GM18519 (cell line): ENCODE measurements around the gene KRT86.
"Not testable (repeated sequence)": the region's sequence is repeated elsewhere in the genome, so short reads cannot be mapped to it uniquely, and the experiment has no call there.

Source experiments
- ATAC-seq: cut with Tn5 transposase; IDR thresholded peaks from one replicate; pipeline ENCODE4 v1.9.1; 2021; ENCODE audit warnings: mild to moderate bottlenecking, moderate library complexity; ENCODE audit not compliant: unreplicated experiment, low FRiP score

KRT86 gene

DNA sequence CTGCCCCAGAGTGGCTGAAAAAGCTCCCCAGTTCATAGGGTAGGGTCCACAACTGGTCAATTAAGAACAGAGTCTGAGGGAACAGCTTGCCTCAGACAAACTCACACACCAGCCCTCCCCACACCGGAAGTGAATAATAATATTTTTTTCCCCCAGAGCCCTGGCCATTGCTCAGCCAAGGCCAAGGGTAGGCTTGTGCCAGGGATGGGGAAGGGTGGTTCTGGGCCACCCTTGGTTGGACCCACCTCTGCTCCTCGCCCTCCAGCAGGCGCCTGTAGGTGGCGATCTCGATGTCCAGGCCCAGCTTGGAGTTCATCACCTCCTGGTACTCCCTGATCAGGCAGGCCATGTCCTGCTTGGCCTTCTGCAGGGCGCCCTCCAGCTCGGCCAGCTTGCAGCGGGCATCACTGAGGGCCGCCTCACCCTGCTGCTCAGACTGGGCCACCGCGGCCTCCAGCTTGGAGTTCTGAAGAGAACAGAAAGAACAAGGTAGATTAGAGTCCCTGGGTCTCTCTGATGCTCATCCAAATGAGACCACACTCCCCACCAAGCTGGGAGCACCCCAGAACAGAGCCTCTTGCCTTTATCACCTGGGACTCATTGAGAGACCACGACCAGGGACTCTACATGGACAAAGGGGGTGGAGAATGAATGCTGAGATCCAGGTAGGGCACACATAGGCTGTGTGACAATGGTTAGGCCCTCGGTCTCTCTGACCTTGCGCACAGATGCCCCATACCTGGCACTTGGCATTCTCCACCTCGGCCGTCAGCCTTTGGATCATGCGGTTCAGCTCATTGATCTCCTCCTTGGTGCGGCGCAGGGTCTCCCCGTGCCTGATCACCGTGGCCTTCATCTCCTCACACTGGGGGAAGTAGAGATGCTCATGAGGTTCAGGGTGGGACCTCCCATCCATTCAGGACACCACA, 12.7 kb downstream of the KRT86 start:
- ATAC-seq: not testable (repeated sequence)

DNA sequence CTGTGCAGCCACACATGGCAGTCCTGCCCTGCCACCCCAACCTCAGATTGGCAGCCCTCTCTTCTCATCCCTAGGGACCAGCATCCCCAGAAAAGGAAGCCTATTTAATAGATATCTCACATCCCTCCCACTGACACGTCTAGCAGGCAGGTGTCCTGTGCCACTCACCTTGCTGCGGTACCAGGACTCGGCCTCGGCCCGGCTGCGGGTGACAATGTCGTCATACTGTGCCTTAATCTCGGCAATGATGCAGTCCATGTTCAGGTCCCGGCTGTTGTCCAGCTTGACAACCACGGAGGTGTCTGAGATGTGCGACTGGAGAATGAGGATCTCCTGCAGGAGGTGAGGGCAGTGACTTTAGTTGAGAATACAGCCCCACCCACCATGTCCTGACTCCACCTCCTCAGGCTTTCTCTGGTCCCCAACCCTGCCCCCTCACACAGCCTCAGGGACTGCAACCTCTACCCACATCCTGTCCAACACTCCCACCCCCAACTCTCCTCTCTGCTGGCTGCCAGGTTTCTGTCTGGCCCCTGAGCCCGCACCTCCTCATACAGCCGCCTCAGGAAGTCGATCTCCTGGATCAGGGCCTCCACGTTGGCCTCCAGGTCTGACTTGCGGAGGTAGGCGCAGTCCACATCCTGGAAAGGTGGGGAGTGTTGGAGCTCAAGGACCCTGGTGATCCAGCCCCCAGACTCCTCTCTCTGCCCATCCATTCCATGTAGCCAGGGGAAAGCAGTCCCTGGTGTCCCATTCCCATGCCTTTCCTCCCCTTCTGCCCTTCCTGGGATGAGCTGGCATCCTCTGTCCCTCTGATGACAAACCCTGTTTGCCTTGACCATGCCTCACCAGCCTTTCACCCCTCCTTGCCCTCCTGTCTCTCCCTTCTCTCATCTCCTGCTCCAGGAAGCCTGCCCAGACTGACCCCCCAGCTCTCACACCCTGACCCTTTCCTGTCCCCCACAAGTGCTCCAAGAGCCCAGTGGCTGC, 13.7 kb downstream of the KRT86 start:
- ATAC-seq: peak; percentile 61

DNA sequence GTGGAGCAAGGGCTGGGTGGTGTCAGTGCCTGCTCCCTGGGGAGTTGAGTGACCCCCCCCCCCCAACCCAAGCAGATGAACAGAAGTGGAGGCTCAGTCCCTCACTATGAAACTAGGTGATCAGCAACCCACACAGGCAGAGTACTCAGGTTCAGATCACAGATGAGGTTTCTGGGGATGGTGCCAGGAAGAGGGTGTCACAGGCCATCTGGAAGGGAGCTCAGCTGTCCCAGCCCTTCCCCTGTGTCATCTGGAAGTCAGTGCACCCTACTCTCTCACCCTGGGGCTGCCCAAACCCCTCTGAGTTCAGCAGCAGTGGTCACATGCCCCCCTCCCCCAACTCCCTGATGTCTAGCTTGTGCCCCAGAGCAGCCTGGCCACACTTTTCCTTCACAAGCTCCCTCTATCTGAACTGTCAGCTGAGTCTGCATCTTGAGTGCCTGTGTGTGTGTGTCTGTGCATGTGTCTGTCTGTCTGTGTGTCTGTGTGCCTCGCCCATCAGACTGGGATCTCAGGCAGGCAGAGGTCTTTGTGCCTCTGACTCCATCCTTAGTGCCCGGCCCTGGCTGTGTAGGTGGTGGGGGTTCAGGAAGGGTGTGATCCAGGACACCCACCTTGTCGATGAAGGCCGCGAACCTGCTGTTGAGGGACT, 16.2 kb downstream of the KRT86 start:
- not testable (repeated sequence) for ATAC-seq

DNA sequence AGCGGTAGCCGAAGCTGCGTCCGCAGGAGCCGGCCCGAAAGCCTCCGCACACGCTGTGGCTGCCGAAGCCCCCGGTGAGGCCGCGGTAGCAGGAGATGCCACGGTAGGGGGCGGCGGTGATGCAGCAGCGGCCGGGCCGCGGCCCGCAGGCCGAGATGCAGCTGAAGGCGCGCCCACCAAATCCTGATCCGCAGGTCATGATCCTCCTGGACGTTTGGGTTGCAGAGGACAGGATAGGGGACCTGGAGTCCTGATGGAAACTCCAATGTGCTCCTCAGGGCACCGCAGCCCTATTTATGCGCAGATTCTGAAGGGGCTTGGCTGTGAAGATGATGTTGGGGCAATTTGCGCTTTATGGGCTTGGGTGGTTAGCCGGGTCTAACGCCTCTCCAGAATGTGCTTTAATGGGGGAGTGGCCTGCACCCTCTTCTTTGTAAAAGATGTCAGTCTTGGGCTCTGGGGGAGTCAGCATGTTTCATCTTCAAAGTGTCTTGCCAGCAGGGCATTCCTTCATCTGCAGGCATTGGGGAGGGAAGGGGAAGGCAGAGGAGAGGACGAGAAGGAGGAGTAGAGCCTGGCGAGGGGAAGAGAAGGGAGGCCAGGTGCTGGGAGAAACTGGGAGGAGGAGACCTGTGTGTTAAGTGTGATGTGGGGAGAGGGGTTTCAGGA, 17.0 kb downstream of the KRT86 start, which contains the start of gene KRT81:
Gene KRT81, minus strand, starts transcription at position 268 of the 669 bp plus-strand sequence. Its CDS starts 69 bp downstream, at position 199.
- ATAC-seq: no peak

DNA sequence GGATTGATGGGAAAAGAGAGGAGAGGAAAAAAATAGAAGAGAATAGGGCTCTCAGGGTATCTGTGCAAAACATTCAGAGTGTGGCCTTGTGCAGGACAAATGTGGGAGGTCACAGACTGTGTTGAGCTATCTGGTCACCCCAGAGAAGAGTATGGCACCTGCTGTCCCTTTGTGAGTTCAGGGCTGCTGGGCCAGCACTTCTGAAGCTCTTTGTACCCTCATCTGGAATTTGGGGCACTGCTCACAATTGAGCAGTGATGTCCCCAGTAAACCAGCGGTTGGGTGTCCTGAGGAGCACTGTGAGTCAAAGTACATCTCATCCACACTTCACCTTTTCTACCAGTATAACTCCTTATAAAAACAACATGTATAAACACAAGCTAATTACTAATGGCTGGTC, 19.5 kb downstream of the KRT86 start:
- no peak for ATAC-seq

DNA sequence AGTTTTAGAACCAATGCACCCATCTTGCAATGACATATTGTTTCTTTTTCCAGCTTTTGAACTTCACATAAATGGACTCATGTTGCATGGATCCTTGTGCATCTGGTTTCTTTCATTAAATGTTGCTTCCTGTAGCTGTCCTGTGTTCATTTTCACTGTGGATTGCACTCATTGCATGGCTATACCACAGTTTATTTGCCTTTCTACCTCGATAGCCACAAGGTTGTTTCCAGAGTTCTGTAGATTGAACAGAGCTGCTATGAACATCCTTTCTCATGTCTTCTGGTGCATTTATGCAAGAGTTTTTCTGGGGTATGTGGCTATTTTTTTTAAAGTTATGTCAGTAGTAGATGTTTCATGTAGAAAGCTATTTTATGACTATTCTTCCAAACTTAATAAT, 20.4 kb downstream of the KRT86 start:
- no peak for ATAC-seq

DNA sequence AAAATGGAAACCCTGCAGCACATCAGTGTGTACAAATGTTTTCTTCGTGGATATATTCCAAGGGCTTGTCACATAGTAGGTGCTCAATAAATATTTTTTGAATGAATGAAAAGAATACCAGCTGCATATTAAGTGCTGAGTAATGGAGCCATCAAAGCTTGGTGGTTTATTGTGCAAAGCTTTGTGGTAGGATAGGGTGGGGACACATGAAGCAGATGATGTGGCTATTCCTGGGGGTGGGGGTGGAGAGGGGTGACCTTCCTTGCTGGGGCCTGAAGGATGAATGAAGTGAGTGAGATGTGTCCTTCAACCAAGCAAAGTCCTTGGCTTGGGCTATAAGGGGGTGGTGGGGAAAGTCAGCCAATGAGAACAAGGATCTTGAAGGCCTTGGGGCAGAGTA, 21.2 kb downstream of the KRT86 start:
- ATAC-seq: no peak

DNA sequence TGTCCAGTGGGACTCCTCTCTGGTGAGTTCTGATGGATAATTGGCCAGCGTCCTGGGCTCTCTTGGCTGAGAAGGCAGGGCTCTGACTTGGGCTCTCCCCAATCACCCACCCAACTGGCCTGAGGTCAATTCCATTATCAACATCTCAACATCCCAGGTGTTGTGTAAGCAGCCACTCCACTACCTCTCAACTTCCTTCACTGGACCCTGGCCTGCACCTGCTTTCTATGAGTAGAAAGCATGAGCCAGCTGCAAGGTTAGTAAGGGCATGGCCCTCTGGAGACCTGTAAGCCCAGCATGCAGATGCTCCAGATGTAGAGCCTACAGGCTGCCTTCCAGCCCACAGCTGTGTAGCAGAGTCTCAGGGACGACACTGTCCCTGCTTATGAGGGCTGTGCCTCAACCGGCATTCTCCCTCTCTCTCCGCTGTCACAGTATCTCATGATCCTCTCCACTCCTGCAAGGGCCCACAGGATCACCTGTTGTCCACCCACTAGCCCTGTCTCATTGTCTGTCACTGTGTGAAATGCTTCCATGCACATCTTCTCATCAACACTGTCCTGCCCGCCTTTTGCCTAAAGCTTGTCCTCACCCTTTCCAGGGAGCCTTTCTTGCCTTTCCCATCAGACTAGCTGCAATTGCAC, 22.2 kb downstream of the KRT86 start:
- no peak for ATAC-seq

DNA sequence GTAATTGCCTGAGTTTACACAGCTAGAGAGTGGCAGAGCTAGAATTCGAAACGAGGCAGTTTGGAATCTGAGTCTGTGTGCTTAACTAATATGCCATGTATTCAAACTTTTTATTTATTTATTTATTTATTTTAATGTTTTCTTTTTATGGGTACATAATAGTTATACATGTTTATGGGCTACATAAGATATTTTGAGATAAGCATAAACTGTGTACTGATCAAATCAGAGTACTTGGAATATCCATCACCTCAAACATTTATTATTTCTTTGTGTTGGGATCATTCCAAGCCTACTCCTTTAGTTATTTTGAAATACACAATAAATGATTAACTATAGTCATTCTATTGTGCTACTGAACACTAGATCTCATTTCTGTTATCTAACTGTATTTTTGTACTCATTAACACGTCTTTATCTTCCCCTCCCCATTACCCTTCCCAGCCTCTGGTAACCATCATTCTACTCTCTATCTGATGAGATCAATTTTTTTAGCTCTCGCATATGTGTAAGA, 24.3 kb downstream of the KRT86 start:
- ATAC-seq: no peak

DNA sequence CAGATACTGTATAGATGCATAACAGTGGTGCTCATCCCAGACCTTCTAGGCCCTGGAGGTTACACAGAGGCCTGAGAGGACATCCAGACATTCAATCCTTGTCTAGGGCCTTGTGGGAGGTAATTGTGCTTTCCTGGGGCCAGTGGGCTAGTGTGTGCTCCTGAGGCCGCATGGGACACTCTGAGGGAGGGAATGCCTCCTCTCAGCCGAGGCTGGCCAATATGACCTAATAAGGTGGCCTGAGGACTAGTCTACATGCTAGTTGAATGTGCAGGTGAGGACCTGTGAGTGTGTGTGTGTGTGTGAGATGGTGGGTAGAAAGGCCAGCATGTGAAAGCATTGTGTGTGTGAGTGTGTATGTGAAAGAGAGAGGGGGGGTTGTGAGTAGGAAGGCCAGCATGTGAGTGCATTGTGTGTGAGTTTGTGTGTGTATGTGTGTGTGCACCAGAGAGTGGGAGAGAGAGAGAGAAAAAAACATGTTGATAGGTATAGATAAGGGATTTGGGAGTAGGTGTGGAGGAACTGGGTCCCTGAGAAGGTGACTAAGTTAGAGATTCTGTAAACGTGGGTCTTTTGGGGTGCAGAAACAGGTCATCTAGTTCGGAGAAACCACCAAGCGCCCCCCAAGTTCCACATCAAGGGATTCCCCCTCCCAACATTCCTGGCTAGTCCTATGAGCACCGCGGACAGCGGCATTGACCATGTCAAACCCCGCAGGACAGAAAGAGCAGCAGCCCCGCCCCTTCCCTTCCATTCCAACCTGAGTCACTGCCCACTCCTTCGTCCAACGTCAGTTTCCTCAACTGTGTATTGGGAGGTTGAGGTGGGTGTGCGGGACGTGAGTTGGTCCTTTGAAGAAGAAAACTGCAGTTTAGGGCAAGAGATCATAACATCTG, 26.6 kb downstream of the KRT86 start:
- ATAC-seq: no peak

DNA sequence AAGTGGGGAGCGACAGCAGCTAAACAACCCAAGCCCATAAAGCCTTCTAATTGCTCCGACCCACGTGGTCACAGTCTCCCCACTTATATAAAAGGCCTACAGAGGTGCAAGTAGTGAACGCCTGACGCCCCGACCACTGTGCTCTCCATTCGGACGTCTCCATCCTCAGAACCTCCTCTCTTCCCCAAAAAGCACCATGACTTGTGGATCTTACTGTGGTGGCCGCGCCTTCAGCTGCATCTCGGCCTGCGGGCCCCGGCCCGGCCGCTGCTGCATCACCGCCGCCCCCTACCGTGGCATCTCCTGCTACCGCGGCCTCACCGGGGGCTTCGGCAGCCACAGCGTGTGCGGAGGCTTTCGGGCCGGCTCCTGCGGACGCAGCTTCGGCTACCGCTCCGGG, 27.3 kb downstream of the KRT86 start:
- not testable (repeated sequence) for ATAC-seq

DNA sequence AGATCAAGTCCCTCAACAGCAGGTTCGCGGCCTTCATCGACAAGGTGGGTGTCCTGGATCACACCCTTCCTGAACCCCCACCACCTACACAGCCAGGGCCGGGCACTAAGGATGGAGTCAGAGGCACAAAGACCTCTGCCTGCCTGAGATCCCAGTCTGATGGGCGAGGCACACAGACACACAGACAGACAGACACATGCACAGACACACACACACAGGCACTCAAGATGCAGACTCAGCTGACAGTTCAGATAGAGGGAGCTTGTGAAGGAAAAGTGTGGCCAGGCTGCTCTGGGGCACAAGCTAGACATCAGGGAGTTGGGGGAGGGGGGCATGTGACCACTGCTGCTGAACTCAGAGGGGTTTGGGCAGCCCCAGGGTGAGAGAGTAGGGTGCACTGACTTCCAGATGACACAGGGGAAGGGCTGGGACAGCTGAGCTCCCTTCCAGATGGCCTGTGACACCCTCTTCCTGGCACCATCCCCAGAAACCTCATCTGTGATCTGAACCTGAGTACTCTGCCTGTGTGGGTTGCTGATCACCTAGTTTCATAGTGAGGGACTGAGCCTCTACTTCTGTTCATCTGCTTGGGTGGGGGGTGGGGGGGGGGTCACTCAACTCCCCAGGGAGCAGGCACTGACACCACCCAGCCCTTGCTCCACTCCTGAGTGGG, 27.9 kb downstream of the KRT86 start:
- not testable (repeated sequence) for ATAC-seq

DNA sequence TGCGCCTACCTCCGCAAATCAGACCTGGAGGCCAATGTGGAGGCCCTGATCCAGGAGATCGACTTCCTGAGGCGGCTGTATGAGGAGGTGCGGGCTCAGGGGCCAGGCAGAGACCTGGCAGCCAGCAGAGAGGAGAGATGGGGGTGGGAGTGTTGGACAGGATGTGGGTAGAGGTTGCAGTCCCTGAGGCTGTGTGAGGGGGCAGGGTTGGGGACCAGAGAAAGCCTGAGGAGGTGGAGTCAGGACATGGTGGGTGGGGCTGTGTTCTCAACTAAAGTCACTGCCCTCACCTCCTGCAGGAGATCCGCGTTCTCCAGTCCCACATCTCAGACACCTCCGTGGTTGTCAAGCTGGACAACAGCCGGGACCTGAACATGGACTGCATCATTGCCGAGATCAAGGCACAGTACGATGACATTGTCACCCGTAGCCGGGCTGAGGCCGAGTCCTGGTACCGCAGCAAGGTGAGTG, 30.5 kb downstream of the KRT86 start:
- peak; percentile 69 for ATAC-seq

DNA sequence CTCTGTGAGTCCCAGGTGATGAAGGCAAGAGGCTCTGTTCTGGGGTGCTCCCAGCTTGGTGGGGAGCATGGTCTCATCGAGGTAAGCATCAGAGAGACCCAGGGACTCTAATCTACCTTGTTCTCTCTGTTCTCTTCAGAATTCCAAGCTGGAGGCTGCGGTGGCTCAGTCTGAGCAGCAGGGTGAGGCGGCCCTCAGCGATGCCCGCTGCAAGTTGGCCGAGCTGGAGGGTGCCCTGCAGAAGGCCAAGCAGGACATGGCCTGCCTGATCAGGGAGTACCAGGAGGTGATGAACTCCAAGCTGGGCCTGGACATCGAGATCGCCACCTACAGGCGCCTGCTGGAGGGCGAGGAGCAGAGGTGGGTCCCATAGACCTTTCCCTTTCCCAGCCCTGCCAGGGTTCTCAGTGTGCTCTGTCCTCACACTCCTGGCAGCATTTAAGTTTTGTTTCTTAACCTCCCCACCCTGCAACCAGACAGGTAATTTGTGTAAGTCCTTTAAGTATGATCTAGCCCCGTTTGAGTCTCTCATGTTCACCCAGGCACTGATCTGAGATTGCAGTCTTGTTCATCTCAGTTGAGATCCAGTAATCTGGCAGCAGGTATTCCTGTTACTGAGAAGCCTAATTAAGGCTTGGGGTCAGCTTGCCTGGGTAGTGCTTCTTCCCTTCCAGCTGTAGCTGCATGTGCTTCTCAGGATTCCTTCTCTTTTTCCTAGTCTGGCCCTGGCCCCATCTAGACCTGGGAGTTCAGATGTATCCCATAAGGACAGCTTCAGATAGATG, 31.7 kb downstream of the KRT86 start:
- no peak for ATAC-seq

DNA sequence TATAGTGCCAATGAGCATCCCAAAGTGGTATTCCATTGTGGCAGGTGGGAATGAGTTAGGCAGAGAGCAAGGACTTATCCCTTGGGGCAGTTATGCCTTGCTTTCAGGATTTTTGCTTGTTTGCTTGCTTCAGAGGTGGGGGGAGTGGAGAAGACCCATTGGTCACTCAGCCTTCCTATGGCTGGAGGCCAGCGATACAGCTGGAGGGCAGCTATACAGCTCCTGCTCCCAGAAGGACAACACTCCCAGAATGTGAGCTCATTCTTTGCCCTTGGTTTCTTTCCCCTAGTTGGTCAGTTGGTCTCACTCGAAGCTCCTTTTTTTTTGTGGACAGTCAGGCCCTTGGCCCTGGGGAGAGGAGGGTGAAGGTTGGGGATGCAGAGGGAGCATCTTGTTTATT, 32.3 kb downstream of the KRT86 start:
- no peak for ATAC-seq

DNA sequence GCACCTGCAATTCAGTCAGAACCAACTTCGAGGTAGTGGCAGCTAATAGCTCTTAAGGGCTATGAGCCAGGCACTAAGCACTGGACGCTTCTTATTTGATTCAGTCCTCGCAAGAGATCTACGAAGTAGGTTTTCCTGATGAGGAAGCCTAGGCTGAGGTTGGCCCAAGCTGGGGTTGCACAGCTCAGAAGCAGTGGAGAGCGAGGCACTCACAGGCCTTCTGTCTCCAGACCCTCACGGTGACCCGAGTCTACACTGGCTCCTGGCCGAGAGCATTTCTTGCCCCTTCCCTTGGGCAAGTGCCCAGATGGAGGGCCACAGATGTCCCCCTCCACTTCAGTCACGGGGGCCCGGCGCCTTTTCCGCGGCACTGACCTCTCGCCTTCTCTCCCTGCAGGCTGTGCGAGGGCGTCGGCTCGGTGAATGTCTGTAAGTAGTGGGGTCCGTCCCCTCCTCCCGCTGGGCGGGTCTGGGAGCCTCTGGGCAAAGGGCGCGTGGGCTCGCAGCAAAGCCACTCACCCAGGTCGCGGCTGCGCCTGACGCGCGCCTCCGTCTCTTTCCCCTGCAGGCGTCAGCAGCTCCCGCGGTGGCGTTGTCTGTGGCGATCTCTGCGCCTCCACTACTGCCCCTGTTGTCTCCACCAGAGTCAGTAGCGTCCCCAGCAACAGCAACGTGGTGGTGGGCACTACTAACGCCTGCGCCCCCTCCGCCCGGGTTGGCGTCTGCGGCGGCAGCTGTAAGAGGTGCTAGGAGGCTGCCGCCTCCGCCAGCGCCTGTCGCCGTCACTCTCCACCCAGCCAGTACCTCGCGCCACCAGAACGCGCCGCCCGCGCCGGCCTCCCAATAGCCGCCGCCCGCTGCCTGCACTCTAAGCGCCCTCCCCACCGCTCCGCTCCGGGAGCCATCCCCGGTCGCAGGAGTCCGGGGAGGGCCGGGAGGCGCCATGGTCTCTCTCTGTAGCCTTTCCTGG, 33.7 kb downstream of the KRT86 start:
- no peak for ATAC-seq
